GM23338 (cell line): ENCODE measurements around the gene LRCH4.

Source experiments
- CTCF ChIP-seq, 2 experiments: fragments of 200-600 bp in 1 of 2; sonication (generic) in 1 of 2; conservative IDR thresholded peaks; 2 replicates each; pipeline versions ENCODE4 v1.5.1 to v1.6.1; 2016 to 2017; ENCODE audit warnings: antibody characterized with exemption in 2 of 2, low read depth in 2 of 2, mild to moderate bottlenecking in 2 of 2, moderate library complexity in 1 of 2
- POLR2AphosphoS5 ChIP-seq: IDR thresholded peaks from 2 replicates; pipeline ENCODE4 v1.6.1; 2016; ENCODE audit warnings: antibody characterized with exemption, low read depth

GRCh38 chr7:100545360-100546128 lies 40.4 kb downstream of the LRCH4 start:
- peak in 1 of 2 experiments; percentile 8; a peak in 1 of 4 replicates for TF ChIP-seq CTCF (conservative IDR thresholded peaks at IDR 0.05; ENCODE audit: low read depth in 2 of 2)
- no peak for TF ChIP-seq POLR2AphosphoS5
